Hepatocyte (in vitro differentiated cells): ENCODE data around the gene CYB5R3.

Experiments
- EZH2 ChIP-seq: fragments of 200-600 bp; sonication (generic); IDR thresholded peaks from 2 replicates; pipeline ENCODE4 v1.6.1; 2016; ENCODE audit warnings: antibody characterized with exemption, mild to moderate bottlenecking, borderline replicate concordance
- TF ChIP-seq, protein P1 (sequence below): fragments of 200-600 bp; sonication (generic); IDR thresholded peaks from 2 replicates; pipeline ENCODE4 v1.5.1; 2016; ENCODE audit warnings: antibody characterized with exemption, mild to moderate bottlenecking; ENCODE audit not compliant: poor library complexity

DNA sequence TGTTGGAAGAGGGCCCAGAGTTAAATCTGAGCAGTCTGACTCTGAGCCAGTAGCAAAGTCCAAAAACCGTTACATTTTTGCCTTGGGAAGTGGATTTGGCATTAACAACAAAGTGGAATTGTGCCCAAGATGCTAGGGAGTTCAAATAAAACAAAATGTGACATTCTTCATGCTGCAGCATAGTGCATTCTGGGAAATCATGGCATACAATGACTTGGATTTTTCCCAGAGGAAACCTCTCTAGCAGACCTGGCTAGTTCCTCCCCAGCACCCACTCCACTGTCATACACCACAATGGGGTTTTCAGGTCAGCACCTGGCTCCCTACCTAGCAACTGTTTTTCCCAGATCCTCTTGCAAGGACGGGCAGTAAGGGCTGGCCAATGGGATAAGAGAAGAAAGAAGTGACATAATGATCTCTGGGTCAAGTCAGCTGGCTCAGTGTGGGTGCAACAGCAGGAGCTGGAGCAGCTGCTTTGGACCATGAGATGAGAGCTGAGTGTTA lies 24.8 kb upstream of the CYB5R3 start:
- TF ChIP-seq, protein P1, sequence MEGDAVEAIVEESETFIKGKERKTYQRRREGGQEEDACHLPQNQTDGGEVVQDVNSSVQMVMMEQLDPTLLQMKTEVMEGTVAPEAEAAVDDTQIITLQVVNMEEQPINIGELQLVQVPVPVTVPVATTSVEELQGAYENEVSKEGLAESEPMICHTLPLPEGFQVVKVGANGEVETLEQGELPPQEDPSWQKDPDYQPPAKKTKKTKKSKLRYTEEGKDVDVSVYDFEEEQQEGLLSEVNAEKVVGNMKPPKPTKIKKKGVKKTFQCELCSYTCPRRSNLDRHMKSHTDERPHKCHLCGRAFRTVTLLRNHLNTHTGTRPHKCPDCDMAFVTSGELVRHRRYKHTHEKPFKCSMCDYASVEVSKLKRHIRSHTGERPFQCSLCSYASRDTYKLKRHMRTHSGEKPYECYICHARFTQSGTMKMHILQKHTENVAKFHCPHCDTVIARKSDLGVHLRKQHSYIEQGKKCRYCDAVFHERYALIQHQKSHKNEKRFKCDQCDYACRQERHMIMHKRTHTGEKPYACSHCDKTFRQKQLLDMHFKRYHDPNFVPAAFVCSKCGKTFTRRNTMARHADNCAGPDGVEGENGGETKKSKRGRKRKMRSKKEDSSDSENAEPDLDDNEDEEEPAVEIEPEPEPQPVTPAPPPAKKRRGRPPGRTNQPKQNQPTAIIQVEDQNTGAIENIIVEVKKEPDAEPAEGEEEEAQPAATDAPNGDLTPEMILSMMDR, result no peak
- TF ChIP-seq EZH2, result no peak
